IMR-90 (cell line): Measurements from ENCODE around the gene RNF149. TPM values are rescaled to one million over a fixed set of nuclear protein-coding genes. Genes with fewer than 3 reads are reported as not detected.

Experiments
- ATAC-seq: fragments of 200-7000 bp; cut with Tn5 transposase; 2 replicates; pipeline ENCODE4 v1.9.1; 2020; ENCODE audit warnings: low read depth, mild to moderate bottlenecking, moderate library complexity
- BruUV-seq: library from RNA; stranded (reverse); fragments of 400-500 nt; replicated peaks from 2 replicates; lab custom pipeline; 2021; lab: Mats Ljungman, UMichigan
- CTCF ChIA-PET: fragments of 300-600 bp; formaldehyde crosslinking; extraction: SDS; loops from one replicate; lab custom pipeline; 2021; ENCODE audit warnings: antibody characterized with exemption; lab: Yijun Ruan, JAX
- POLR2A ChIA-PET: fragments of 300-600 bp; sonication (Branson Sonifier 250); formaldehyde crosslinking; loops from one replicate; lab custom pipeline; 2022; ENCODE audit warnings: antibody characterized with exemption; ENCODE audit not compliant: unreplicated experiment; lab: Charles Lee
- DNase-seq: peaks from one replicate; pipeline ENCODE4 v3.0.0; 2013
- H2AFZ ChIP-seq: replicated peaks from 2 replicates; pipeline ENCODE3; 2013; ENCODE audit warnings: low read length, mild to moderate bottlenecking; ENCODE audit not compliant: poor library complexity
- H2AK5ac ChIP-seq: 2 replicates; pipeline ENCODE4 v1.6.1; 2013; ENCODE audit warnings: low read depth, low read length, inconsistent platforms
- H2AK9ac ChIP-seq: replicated peaks from 2 replicates; pipeline ENCODE3; 2013; ENCODE audit warnings: mild to moderate bottlenecking, low read depth, low read length, moderate library complexity; ENCODE audit not compliant: poor library complexity
- H2BK120ac ChIP-seq: 2 replicates; pipeline ENCODE4 v1.6.1; 2013; ENCODE audit warnings: low read depth, low read length, inconsistent platforms
- H2BK15ac ChIP-seq: 3 replicates; pipeline ENCODE4 v1.6.1; 2013; ENCODE audit warnings: low read depth, low read length, inconsistent platforms
- H2BK20ac ChIP-seq: 2 replicates; pipeline ENCODE4 v1.6.1; 2013; ENCODE audit warnings: low read depth, mild to moderate bottlenecking, inconsistent platforms, low read length, moderate library complexity
- H2BK5ac ChIP-seq: 2 replicates; pipeline ENCODE4 v1.6.1; 2013; ENCODE audit warnings: mild to moderate bottlenecking, low read depth, low read length, inconsistent platforms; ENCODE audit not compliant: poor library complexity, severe bottlenecking
- H3K14ac ChIP-seq: replicated peaks from 2 replicates; pipeline ENCODE4 v1.6.1; 2013; ENCODE audit warnings: low read depth, low read length, inconsistent platforms
- H3K18ac ChIP-seq: 2 replicates; pipeline ENCODE4 v1.6.1; 2013; ENCODE audit warnings: low read depth, low read length, control low read depth
- H3K23ac ChIP-seq: 2 replicates; pipeline ENCODE4 v1.6.1; 2013; ENCODE audit warnings: low read depth, low read length, inconsistent platforms
- H3K27ac ChIP-seq: 2 replicates; pipeline ENCODE4 v1.5.1; 2013; ENCODE audit warnings: mild to moderate bottlenecking, control low read depth, low read length; ENCODE audit not compliant: insufficient read depth
- H3K27me3 ChIP-seq: 2 replicates; pipeline ENCODE4 v1.6.1; 2013; ENCODE audit warnings: low read length; ENCODE audit not compliant: control insufficient read depth, insufficient read depth
- H3K36me3 ChIP-seq: 2 replicates; pipeline ENCODE4 v1.6.1; 2013; ENCODE audit warnings: low read length, mixed read lengths; ENCODE audit not compliant: control insufficient read depth, insufficient read depth
- H3K4ac ChIP-seq: 2 replicates; pipeline ENCODE4 v1.6.1; 2013; ENCODE audit warnings: low read depth, low read length, inconsistent platforms
- H3K4me1 ChIP-seq: 2 replicates; pipeline ENCODE4 v1.6.1; 2013; ENCODE audit warnings: low read length, mixed read lengths; ENCODE audit not compliant: control insufficient read depth, insufficient read depth
- H3K4me2 ChIP-seq: 2 replicates; pipeline ENCODE4 v1.6.1; 2013; ENCODE audit warnings: low read depth, mild to moderate bottlenecking, control low read depth, low read length, moderate library complexity
- H3K4me3 ChIP-seq: 2 replicates; pipeline ENCODE4 v1.5.1; 2013; ENCODE audit warnings: low read depth, mild to moderate bottlenecking, control low read depth, low read length, moderate library complexity; ENCODE audit not compliant: insufficient read depth
- H3K56ac ChIP-seq: 2 replicates; pipeline ENCODE4 v1.6.1; 2013; ENCODE audit warnings: low read length, inconsistent platforms; ENCODE audit not compliant: insufficient read depth; ENCODE audit errors: extremely low read depth
- H3K79me1 ChIP-seq, 2 experiments: 2 replicates each; pipeline ENCODE4 v1.6.1; 2013; ENCODE audit warnings: low read length in 2 of 2, inconsistent platforms in 1 of 2, low read depth in 1 of 2
- H3K9ac ChIP-seq: 2 replicates; pipeline ENCODE4 v1.6.1; 2013; ENCODE audit warnings: low read depth, low read length, control low read depth
- H3K9me1 ChIP-seq: 2 replicates; pipeline ENCODE4 v1.6.1; 2013; ENCODE audit warnings: low read length, inconsistent platforms; ENCODE audit not compliant: insufficient read depth
- H3K9me3 ChIP-seq: 2 replicates; pipeline ENCODE4 v1.6.1; 2013; ENCODE audit warnings: low read length; ENCODE audit not compliant: control insufficient read depth, insufficient read depth
- H4K20me1 ChIP-seq: 2 replicates; pipeline ENCODE4 v1.6.1; 2013; ENCODE audit warnings: low read length, inconsistent platforms; ENCODE audit not compliant: insufficient read depth
- H4K5ac ChIP-seq: 2 replicates; pipeline ENCODE4 v1.6.1; 2013; ENCODE audit warnings: mild to moderate bottlenecking, low read depth, low read length, control low read depth
- H4K8ac ChIP-seq, 2 experiments: 2 replicates each; pipeline ENCODE4 v1.6.1; 2013; ENCODE audit warnings: low read depth in 2 of 2, low read length in 2 of 2, control low read depth in 1 of 2, inconsistent platforms in 1 of 2
- H4K91ac ChIP-seq: 2 replicates; pipeline ENCODE4 v1.6.1; 2013; ENCODE audit warnings: low read depth, low read length, inconsistent platforms; ENCODE audit not compliant: insufficient read depth
- BHLHE40 ChIP-seq: fragments of 150-350 bp; IDR thresholded peaks from 2 replicates; pipeline ENCODE4 v1.6.1; 2016; ENCODE audit warnings: mild to moderate bottlenecking, low read depth, low read length
- CEBPB ChIP-seq: IDR thresholded peaks from 2 replicates; pipeline ENCODE4 v1.6.1; 2012; ENCODE audit warnings: low read depth, low read length, improper control_type of control experiment
- CHD1 ChIP-seq: IDR thresholded peaks from 2 replicates; pipeline ENCODE4 v1.6.1; 2012; ENCODE audit warnings: low read depth, low read length, improper control_type of control experiment
- FOS ChIP-seq: fragments of 150-350 bp; IDR thresholded peaks from 2 replicates; pipeline ENCODE4 v1.6.1; 2016; ENCODE audit warnings: low read depth, low read length
- MAZ ChIP-seq: IDR thresholded peaks from 2 replicates; pipeline ENCODE4 v1.6.1; 2012; ENCODE audit warnings: low read depth, mild to moderate bottlenecking, low read length, improper control_type of control experiment, moderate library complexity, borderline replicate concordance
- POLR2A ChIP-seq: IDR thresholded peaks from 2 replicates; pipeline ENCODE4 v1.6.1; 2012; ENCODE audit warnings: mild to moderate bottlenecking, low read depth, low read length
- RAD21 ChIP-seq: IDR thresholded peaks from 2 replicates; pipeline ENCODE4 v1.6.1; 2012; ENCODE audit warnings: low read length, improper control_type of control experiment
- RCOR1 ChIP-seq: IDR thresholded peaks from 2 replicates; pipeline ENCODE4 v1.6.1; 2012; ENCODE audit warnings: mild to moderate bottlenecking, low read length, improper control_type of control experiment; ENCODE audit not compliant: insufficient replicate concordance
- SMC3 ChIP-seq: fragments of 150-350 bp; IDR thresholded peaks from 2 replicates; pipeline ENCODE4 v1.6.1; 2016; ENCODE audit warnings: low read depth, mild to moderate bottlenecking, antibody characterized with exemption, low read length, moderate library complexity
- WGBS, 2 experiments: methylation state at CpG; one replicate each; pipeline versions ENCODE4 v1.1.5 to v1.1.7; 2013; ENCODE audit warnings: missing lambda C conversion rate in 2 of 2; ENCODE audit not compliant: insufficient read length in 1 of 2; ENCODE audit errors: extremely low coverage in 2 of 2; 5-methylcytosine and 5-hydroxymethylcytosine counted together
- dilution Hi-C: fragments of 300-500 bp; cut with HindIII; formaldehyde crosslinking; loops from one replicate; pipeline ENCODE4 v1.14.3; 2018; ENCODE audit warnings: low sequenced_read_pairs; ENCODE audit not compliant: unreplicated experiment
- in situ Hi-C: fragments of 300-500 bp; cut with MboI; formaldehyde crosslinking; loops from 3 replicates; pipeline ENCODE4 v1.14.3; 2019; ENCODE audit warnings: low sequenced_read_pairs, inconsistent platforms, mixed read lengths
- intact Hi-C: fragments of 100-400 bp; cut with micrococcal nuclease; formaldehyde crosslinking; loops from 2 replicates; pipeline ENCODE4 v1.10.0; 2022
- polyA plus RNA-seq, 3 experiments: library from polyadenylated mRNA; depleted of rRNA; stranded (reverse); fragments of >200 nt; gene quantifications; 2 replicates each; pipeline ENCODE4 v1.2.3, GENCODE V29; 2012; ENCODE audit warnings: low replicate concordance in 1 of 3
- total RNA-seq: library from RNA; depleted of rRNA; stranded (reverse); fragments of >200 nt; gene quantifications from 2 replicates; pipeline ENCODE4 v1.2.3, GENCODE V29; 2012
- TF ChIP-seq, protein P1 (sequence below): fragments of 150-350 bp; IDR thresholded peaks from 2 replicates; pipeline ENCODE4 v1.6.1; 2016; ENCODE audit warnings: low read depth, mild to moderate bottlenecking, low read length, moderate library complexity, borderline replicate concordance
- TF ChIP-seq, protein P2 (sequence below): conservative IDR thresholded peaks from 2 replicates; pipeline ENCODE4 v1.5.1; 2012; ENCODE audit warnings: mild to moderate bottlenecking, low read depth, low read length, improper control_type of control experiment

RNF149 gene
- total and polyA plus RNA-seq, 2 of the 4 experiments (the other 2 are of a cell fraction), result 14.5 to 18.6 TPM

DNA sequence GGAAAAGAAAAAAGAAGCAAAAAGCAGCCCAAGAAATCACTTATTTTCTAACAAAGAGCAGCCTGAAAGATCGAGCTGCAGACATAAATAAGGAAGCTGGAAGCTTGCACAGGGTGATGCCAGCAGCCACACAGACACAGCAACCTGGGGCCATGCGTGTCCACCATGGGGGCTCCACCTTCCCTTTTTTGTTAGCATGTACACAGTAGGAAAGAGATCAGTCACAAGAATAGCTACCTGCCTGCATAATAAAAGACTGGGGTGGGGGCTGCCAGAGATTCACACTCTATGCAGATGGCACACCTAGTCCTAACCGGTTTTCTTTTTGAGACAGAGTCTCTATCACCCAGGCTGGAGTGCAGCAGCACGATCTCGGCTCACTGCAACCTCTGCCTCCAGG lies 58.7 kb downstream of the RNF149 start:
- no peak overlapping the region for H2AFZ ChIP-seq
- H3K4me2 ChIP-seq, result no peak overlapping the region
- H4K20me1 ChIP-seq, result peaks cover 8% of the 10 kb centered on the region; the same call in 1 of the 2 replicates
- ChIA-PET CTCF (no interaction called here), POLR2A (no interaction called here)
- no peak overlapping the region for H3K4ac ChIP-seq
- H4K5ac ChIP-seq, result no peak overlapping the region
- H4K8ac ChIP-seq, result no peak overlapping the region
- H3K23ac ChIP-seq, result no peak overlapping the region
- H3K27ac ChIP-seq, result no peak overlapping the region
- H2BK5ac ChIP-seq, result no peak overlapping the region
- no TSS peak for BruUV-seq
- TF ChIP-seq, protein P1, sequence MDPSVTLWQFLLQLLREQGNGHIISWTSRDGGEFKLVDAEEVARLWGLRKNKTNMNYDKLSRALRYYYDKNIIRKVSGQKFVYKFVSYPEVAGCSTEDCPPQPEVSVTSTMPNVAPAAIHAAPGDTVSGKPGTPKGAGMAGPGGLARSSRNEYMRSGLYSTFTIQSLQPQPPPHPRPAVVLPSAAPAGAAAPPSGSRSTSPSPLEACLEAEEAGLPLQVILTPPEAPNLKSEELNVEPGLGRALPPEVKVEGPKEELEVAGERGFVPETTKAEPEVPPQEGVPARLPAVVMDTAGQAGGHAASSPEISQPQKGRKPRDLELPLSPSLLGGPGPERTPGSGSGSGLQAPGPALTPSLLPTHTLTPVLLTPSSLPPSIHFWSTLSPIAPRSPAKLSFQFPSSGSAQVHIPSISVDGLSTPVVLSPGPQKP, result no peak
- TF ChIP-seq CHD1 (no peak), CEBPB (no peak), POLR2A (no peak), FOS (no peak), BHLHE40 (no peak), RCOR1 (no peak), MAZ (no peak), RAD21 (no peak), SMC3 (no peak)
- TF ChIP-seq, protein P2, sequence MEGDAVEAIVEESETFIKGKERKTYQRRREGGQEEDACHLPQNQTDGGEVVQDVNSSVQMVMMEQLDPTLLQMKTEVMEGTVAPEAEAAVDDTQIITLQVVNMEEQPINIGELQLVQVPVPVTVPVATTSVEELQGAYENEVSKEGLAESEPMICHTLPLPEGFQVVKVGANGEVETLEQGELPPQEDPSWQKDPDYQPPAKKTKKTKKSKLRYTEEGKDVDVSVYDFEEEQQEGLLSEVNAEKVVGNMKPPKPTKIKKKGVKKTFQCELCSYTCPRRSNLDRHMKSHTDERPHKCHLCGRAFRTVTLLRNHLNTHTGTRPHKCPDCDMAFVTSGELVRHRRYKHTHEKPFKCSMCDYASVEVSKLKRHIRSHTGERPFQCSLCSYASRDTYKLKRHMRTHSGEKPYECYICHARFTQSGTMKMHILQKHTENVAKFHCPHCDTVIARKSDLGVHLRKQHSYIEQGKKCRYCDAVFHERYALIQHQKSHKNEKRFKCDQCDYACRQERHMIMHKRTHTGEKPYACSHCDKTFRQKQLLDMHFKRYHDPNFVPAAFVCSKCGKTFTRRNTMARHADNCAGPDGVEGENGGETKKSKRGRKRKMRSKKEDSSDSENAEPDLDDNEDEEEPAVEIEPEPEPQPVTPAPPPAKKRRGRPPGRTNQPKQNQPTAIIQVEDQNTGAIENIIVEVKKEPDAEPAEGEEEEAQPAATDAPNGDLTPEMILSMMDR, result no peak
- H3K9me1 ChIP-seq, result peaks cover 8% of the 10 kb centered on the region
- no peak overlapping the region for H2BK20ac ChIP-seq
- 50% methylated on average over 1 of the region's 5 CpGs; no CpG with 5 or more reads in 1 of the 2 experiments for WGBS, 2 experiments
- intact Hi-C loops (loop anchor here (5.0 kb wide), 1 partner anchor 238 kb away; no protein-coding TSS in a partner anchor), dilution Hi-C loops (no loop called here), in situ Hi-C loops (no loop called here)
- H3K9ac ChIP-seq, result no peak overlapping the region
- H3K56ac ChIP-seq, result no peak overlapping the region
- no peak overlapping the region for H2AK5ac ChIP-seq
- H3K18ac ChIP-seq, result no peak overlapping the region
- peaks cover 12 to 19% of the 10 kb centered on the region in 2 experiments for H3K79me1 ChIP-seq
- no peaks in the 10 kb centered on the region for H3K9me3 ChIP-seq
- H2BK120ac ChIP-seq, result no peak overlapping the region
- no peak overlapping the region for H3K4me3 ChIP-seq
- no peak overlapping the region for H3K14ac ChIP-seq
- H3K27me3 ChIP-seq, result no peaks in the 10 kb centered on the region
- DNase-seq, result no peak
- no peaks in the 10 kb centered on the region; the same call in 1 of the 2 replicates for H3K36me3 ChIP-seq
- no peak overlapping the region for H4K91ac ChIP-seq
- no peak for ATAC-seq
- no peak overlapping the region for H2AK9ac ChIP-seq
- no peak overlapping the region for H2BK15ac ChIP-seq
- H3K4me1 ChIP-seq, result peaks cover 10% of the 10 kb centered on the region
